Neural progenitor cell (in vitro differentiated cells): Measurements from ENCODE around the gene ZNF483.

Source experiments
- EZH2 ChIP-seq: fragments of 200-600 bp; sonication (generic); IDR thresholded peaks from 2 replicates; pipeline ENCODE4 v1.6.1; 2017; ENCODE audit warnings: antibody characterized with exemption, mild to moderate bottlenecking, moderate library complexity
- EZH2phosphoT487 ChIP-seq: fragments of 200-600 bp; sonication (generic); IDR thresholded peaks from 2 replicates; pipeline ENCODE4 v1.6.1; 2017; ENCODE audit warnings: antibody characterized with exemption
- TF ChIP-seq, protein P1 (sequence below): fragments of 200-600 bp; sonication (generic); IDR thresholded peaks from 2 replicates; pipeline ENCODE4 v1.5.1; 2017; ENCODE audit warnings: antibody characterized with exemption, mild to moderate bottlenecking

DNA sequence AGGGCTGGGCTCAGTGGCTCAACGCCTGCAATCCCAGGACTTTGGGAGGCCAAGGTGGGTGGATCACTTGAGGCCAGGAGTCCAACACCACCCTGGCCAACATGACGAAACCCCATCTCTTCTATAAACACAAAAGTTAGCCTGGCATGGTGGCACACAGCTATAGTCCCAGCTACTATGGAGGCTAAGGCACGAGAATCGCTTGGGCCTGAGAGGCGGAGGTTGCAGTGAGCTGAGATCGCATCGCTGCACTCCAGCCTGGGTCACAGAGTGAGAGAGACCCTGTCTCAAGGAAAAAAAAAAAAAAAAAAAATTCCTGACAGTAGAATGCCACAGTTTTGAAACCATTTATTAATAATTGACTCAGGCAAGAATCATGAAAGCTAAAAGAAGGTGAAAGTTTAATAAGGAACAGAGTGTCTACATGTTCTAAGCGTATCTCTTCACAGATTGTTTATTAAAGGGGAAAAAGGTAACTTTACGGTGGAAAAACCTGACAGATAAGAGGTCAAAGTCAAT lies 80.1 kb downstream of the ZNF483 start:
- TF ChIP-seq EZH2: no peak
- TF ChIP-seq, protein P1, sequence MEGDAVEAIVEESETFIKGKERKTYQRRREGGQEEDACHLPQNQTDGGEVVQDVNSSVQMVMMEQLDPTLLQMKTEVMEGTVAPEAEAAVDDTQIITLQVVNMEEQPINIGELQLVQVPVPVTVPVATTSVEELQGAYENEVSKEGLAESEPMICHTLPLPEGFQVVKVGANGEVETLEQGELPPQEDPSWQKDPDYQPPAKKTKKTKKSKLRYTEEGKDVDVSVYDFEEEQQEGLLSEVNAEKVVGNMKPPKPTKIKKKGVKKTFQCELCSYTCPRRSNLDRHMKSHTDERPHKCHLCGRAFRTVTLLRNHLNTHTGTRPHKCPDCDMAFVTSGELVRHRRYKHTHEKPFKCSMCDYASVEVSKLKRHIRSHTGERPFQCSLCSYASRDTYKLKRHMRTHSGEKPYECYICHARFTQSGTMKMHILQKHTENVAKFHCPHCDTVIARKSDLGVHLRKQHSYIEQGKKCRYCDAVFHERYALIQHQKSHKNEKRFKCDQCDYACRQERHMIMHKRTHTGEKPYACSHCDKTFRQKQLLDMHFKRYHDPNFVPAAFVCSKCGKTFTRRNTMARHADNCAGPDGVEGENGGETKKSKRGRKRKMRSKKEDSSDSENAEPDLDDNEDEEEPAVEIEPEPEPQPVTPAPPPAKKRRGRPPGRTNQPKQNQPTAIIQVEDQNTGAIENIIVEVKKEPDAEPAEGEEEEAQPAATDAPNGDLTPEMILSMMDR: no peak
- no peak for TF ChIP-seq EZH2phosphoT487
